ENCODE data around the gene UBE3A.

DNA sequence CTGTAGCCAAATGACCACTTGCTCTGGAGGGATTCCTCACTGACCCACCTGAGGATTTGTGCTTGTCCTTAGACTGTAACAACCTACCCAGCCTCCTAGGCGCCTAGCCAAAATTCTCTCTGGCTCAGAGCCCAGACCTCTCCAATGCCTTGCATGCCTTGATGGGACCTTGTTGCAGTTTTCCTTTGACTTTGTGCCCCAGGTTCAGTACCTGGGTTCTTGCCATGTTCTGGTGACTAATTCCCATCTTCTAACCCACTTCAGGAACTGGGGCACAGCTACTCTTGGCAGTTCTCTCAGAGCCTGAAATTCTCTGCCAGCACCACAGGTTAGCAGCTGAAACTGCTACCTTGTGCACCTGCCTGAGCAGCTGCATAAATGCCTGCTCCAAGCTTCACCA lies 27.0 kb upstream of the UBE3A start:
- TF ChIP-seq CTCF (IDR thresholded peaks at IDR 0.05; ENCODE audit: low read length) (no peak), EZH2 (IDR thresholded peaks at IDR 0.05; ENCODE audit: borderline replicate concordance, low read length) (no peak)
